Measurements from ENCODE around the gene PRKAA2.

DNA sequence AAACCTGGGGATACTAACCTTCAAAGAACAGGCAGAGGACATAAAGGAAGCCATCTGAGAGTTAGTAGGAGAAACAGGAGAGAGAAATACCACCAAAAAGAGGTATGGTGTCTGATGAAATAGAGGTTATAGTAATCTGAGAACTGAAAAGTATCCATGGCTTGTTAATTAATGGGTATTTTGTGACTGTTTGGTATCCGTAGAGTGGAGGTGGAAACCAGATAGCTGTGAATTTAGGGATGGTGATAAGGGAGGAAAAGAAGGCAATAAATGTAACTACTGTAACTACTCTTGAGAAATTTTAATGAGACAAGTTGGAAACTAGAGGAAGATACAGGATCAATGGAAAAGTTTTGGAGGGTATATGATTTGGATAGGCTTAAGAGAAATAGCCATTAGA, 27.5 kb downstream of the PRKAA2 start:
- TF ChIP-seq POLR2AphosphoS5 (IDR thresholded peaks at IDR 0.05): no peak
- no peak for TF ChIP-seq POLR2A (IDR thresholded peaks at IDR 0.05)
- TF ChIP-seq, protein P1, sequence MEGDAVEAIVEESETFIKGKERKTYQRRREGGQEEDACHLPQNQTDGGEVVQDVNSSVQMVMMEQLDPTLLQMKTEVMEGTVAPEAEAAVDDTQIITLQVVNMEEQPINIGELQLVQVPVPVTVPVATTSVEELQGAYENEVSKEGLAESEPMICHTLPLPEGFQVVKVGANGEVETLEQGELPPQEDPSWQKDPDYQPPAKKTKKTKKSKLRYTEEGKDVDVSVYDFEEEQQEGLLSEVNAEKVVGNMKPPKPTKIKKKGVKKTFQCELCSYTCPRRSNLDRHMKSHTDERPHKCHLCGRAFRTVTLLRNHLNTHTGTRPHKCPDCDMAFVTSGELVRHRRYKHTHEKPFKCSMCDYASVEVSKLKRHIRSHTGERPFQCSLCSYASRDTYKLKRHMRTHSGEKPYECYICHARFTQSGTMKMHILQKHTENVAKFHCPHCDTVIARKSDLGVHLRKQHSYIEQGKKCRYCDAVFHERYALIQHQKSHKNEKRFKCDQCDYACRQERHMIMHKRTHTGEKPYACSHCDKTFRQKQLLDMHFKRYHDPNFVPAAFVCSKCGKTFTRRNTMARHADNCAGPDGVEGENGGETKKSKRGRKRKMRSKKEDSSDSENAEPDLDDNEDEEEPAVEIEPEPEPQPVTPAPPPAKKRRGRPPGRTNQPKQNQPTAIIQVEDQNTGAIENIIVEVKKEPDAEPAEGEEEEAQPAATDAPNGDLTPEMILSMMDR (IDR thresholded peaks at IDR 0.05): no peak

All from suprapubic skin (tissue), 4 donors.